Mesothelial cell of epicardium (in vitro differentiated cells): ENCODE results near the gene U2AF1L4. TPM values are rescaled to one million over a fixed set of nuclear protein-coding genes. Genes with fewer than 3 reads are reported as not detected.

Experiments used
- DNase-seq, 2 experiments: peaks; one replicate each; pipeline ENCODE4 v3.0.0; 2021; ENCODE audit warnings: low spot score in 2 of 2; ENCODE audit not compliant: unreplicated experiment in 2 of 2
- H3K27ac Mint-ChIP-seq: 2 replicates; pipeline ENCODE4 v1.8.0; 2021; ENCODE audit warnings: mixed read lengths
- H3K27me3 Mint-ChIP-seq: 2 replicates; pipeline ENCODE4 v1.8.0; 2021; ENCODE audit warnings: low read depth, mixed read lengths
- H3K36me3 Mint-ChIP-seq: 2 replicates; pipeline ENCODE4 v1.8.0; 2021; ENCODE audit warnings: mixed read lengths
- H3K4me1 Mint-ChIP-seq: 2 replicates; pipeline ENCODE4 v1.8.0; 2021; ENCODE audit warnings: mixed read lengths
- H3K4me3 Mint-ChIP-seq: 2 replicates; pipeline ENCODE4 v1.8.0; 2021; ENCODE audit warnings: mild to moderate bottlenecking, moderate library complexity, mixed read lengths
- H3K9me3 Mint-ChIP-seq: 2 replicates; pipeline ENCODE4 v1.8.0; 2021; ENCODE audit warnings: mixed read lengths
- CTCF ChIP-seq: fragments of 200-600 bp; sonication (generic); IDR thresholded peaks from one replicate; pipeline ENCODE4 v1.5.0; 2021; ENCODE audit warnings: antibody characterized with exemption; ENCODE audit not compliant: unreplicated experiment
- total RNA-seq: library from RNA; stranded (reverse); gene quantifications from 3 replicates; pipeline ENCODE4 v1.2.1, GENCODE V29; 2021

U2AF1L4 gene
- total RNA-seq, 1 donor from 2014 or later = 42.5 TPM

DNA sequence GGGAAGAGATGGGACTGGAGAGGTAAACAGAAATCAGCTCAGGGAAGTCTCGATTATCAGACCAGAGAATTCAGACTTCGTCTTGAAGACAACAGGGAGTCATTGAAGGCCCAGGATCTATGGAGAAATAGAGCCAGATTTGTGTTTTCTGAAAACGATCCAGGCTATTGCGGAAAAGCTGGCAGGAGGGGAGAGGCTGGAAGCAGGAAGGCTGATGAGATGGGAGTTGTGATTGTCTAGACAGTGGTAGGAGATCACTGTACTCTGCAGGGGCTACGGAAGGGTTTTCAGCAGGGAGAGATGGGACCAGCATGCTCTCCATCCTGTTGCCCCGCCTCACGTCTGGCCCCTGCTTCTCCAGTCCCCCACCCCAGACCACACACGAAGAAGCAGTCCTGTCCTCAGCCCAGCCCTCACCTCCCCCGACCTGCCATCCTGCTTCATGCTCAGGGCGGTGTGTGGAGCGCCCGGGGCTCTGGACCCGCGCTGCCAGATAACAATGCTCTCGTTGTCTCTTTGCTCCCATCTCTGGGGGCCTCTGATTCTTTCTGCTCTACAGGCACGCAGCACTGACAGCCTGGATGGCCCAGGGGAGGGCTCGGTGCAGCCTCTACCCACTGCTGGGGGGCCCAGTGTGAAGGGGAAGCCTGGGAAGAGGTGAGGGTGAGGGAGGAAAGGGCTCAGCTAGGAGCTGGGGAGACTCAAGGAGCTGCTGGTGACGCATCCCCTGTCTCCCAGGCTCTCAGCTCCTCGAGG, 32.0 kb upstream of the U2AF1L4 start:
- H3K4me1 Mint-ChIP-seq = peaks cover 19% of the 10 kb centered on the region
- H3K4me3 Mint-ChIP-seq = peak overlapping the region; percentile 71
- no peaks in the 10 kb centered on the region for H3K9me3 Mint-ChIP-seq
- no peaks in the 10 kb centered on the region for H3K27me3 Mint-ChIP-seq
- H3K27ac Mint-ChIP-seq = peak overlapping the region; percentile 30
- peaks cover 7% of the 10 kb centered on the region for H3K36me3 Mint-ChIP-seq
- DNase-seq = no peak
- no peak for TF ChIP-seq CTCF

DNA sequence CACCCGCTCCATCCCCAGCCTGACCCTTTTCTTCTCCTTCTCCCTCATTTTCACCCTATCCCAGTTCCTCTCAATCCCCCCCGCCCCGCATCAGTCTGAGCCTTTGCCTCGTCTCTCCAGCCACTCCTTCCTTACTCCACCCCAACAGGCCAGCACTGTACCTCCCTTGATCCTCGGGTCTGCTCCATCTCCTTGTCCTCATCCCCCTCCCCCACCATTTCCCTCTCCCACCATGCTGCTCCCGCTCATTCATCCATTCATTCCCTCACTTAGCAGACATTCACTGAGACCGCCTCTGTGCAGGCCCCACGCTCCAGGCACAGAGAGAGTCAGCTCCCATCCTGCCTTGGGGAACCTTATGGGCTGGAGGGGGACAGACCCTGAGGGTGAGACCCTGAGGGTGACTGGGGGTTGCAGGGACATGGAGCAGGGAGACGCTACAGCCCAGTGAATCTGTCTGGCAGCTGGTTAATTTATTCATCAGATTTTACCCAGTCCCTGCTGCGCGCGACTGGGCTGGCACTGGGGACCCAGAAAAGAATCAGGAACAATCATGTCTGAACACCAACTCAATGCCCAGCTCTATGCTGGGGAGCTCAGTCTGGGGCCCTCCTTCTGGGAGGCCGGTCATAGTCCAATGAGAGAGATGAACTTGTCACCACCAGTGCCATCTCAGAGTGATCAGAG, 31.0 kb upstream of the U2AF1L4 start:
- TF ChIP-seq CTCF = no peak
- no peaks in the 10 kb centered on the region for H3K9me3 Mint-ChIP-seq
- no peaks in the 10 kb centered on the region for H3K27me3 Mint-ChIP-seq
- peaks cover 3% of the 10 kb centered on the region for H3K36me3 Mint-ChIP-seq
- H3K4me3 Mint-ChIP-seq = peak overlapping the region; percentile 71
- peak overlapping the region; percentile 21 for H3K27ac Mint-ChIP-seq
- H3K4me1 Mint-ChIP-seq = peaks cover 19% of the 10 kb centered on the region
- no peak for DNase-seq

- Mint-ChIP-seq H3K4me1 (peaks cover 19% of the 10 kb centered on the region), H3K27me3 (no peaks in the 10 kb centered on the region), H3K9me3 (no peaks in the 10 kb centered on the region), H3K4me3 (peak within 1 kb of the TSS; percentile 71), H3K27ac (peak within 1 kb of the TSS; percentile 21), H3K36me3 (no peaks in the 10 kb centered on the region)
- TF ChIP-seq CTCF = no peak
- DNase-seq = peak; percentile 100
These were observed 30.3 kb upstream of the U2AF1L4 start, which contains the start of gene ARHGAP33 for GRCh38 chr19:35775298-35776101. ARHGAP33 (plus strand) TSS chr19:35775564; CDS start chr19:35775659, 95 bp downstream.

- H3K27me3 Mint-ChIP-seq = no peaks in the 10 kb centered on the region
- H3K9me3 Mint-ChIP-seq = no peaks in the 10 kb centered on the region
These were observed 29.8 kb upstream of the U2AF1L4 start for GRCh38 chr19:35775046-35775297.

More at GRCh38 chr19:35775046-35775297, 29.8 kb upstream of the U2AF1L4 start:
- H3K36me3 Mint-ChIP-seq = peaks cover 2% of the 10 kb centered on the region
- no peak overlapping the region for H3K27ac Mint-ChIP-seq
- peak overlapping the region; percentile 71 for H3K4me3 Mint-ChIP-seq
- H3K4me1 Mint-ChIP-seq = peaks cover 19% of the 10 kb centered on the region
- no peak for TF ChIP-seq CTCF
- no peak for DNase-seq
